Gastrocnemius medialis (tissue), 4 donors: ENCODE results near the gene FRS2.

Experiments used
- CTCF ChIP-seq, 5 experiments: fragments of 450-650 bp in 3 of 5; fragments of 200-600 bp in 2 of 5; sonication (generic) in 2 of 5; IDR thresholded peaks in 4 of 5; conservative IDR thresholded peaks in 1 of 5; 1 replicate in 4 of 5; 2 replicates in 1 of 5; pipeline ENCODE4 v1.5.1; 2016 to 2019; ENCODE audit warnings: antibody characterized with exemption in 5 of 5, mild to moderate bottlenecking in 3 of 5, moderate library complexity in 3 of 5
- POLR2A ChIP-seq, 2 donors: fragments of 450-650 bp; IDR thresholded peaks; one replicate each; pipeline ENCODE4 v1.6.1; 2017; ENCODE audit warnings: antibody characterized with exemption in 2 of 2, mild to moderate bottlenecking in 2 of 2, moderate library complexity in 2 of 2

- TF ChIP-seq CTCF (IDR thresholded peaks at IDR 0.05 in 4 of 5, conservative IDR thresholded peaks at IDR 0.05 in 1 of 5) (no peak), POLR2A (IDR thresholded peaks at IDR 0.05) (no peak)
Observed at GRCh38 chr12:69421548-69421947, 48.6 kb upstream of the FRS2 start.
